ENCODE data around the gene TEP1.
"Not testable (repeated sequence)": the region's sequence is repeated elsewhere in the genome, so short reads cannot be mapped to it uniquely, and the experiment has no call there.

Gene TEP1

DNA sequence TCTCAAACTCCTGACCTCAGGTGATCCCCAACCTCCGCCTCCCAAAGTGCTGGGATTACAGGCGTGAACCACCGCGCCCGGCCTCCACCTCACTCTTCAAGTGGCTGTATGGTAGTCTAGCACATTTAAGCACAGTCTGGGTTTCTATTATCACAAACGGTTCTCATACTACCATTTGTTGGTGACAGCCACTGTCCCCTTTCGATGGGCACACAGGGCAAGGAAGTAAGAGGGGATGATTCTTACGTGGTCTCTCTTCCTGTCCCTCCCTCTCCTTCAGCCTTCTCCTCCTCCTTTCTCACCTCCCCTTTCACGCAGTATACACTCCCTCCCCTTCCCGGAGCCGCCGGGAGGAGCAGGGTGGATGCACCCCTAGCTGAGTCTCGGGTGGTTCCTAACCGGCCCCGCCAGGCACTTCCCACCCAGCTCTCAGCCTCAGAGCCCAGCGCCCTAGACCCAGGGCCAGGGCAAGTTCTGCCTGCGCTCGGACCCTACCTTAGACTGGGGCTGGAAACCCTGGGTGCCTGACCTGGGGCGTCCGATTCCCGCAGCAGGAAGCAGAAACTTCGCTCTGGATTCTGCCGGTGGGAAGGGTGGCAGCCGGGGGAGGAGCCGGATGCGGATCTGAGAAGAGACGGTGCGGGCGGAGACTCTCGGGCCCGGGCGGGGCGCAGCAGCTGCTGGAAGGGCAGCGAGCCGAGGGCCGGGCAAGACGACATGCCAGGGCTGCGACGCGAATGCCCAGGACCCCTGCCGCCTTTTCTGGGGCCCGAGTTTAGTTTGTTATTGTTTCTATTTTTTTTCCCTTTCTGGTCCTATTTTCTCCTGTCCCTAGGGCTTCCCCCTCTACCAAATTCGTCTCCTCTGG, at the start of gene TEP1:
Gene TEP1, minus strand, starts transcription at position 626 of the 868 bp plus-strand sequence. CDS start 5,062 bp downstream, outside the sequence.
- peak; percentile 37 to 46 for DNase-seq (ENCODE audit: low read depth in 2 of 2)

GRCh38 chr14:20461225-20462141, 48.2 kb upstream of the TEP1 start, which contains the start of gene PIP4P1:
TSS of gene PIP4P1 (minus strand) at chr14:20461434. CDS start at chr14:20461325, 109 bp downstream.
- DNase-seq (ENCODE audit: low read depth in 2 of 2), result peak; percentile 92 to 98

DNA sequence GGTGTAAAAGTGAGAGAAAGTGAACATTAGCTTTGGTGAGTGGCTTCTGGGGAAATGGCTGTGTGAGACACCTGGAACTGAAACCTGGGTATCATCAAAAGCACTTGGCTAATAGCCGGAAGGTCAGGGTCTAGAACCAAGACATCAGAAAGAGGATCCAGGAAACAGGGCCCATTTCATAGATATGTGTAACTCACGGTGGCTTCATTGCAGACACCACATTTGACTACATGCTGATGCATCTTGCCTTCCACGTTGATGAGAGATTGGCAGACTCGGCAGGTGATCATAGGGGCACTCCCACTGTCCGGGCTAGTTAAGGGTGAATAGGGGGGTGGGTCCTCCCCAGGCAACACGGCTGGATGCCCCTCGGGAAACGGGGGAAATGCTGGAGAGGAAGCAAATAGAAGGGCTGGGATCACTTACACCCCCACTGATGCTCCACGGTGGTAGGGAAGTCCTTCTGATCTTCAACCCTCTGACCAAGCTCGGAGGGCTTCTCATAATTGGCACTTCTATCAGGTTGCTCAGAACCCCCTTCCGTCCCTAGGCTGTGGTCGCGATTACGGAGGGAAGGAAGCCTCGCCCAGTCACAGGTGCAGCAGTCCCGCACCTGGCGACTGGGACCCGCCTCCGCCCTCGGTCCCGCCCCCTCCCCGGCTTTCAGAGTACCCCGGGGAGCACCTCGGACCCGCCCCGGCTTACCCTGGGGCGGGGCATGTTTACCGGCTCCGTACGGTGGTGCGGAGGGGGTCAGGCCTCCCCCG, 47.3 kb upstream of the TEP1 start:
- peak; percentile 16 to 30 for DNase-seq (ENCODE audit: low read depth in 2 of 2)

- DNase-seq (ENCODE audit: low read depth in 2 of 2), result no peak
These were observed 44.9 kb upstream of the TEP1 start for GRCh38 chr14:20458031-20458789.

DNA sequence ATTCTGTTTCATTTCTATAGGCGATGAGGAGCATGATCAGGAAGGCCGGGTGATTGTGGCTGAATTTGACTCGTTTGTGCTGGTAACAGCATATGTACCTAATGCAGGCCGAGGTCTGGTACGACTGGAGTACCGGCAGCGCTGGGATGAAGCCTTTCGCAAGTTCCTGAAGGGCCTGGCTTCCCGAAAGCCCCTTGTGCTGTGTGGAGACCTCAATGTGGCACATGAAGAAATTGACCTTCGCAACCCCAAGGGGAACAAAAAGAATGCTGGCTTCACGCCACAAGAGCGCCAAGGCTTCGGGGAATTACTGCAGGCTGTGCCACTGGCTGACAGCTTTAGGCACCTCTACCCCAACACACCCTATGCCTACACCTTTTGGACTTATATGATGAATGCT, 43.7 kb upstream of the TEP1 start:
- DNase-seq (ENCODE audit: low read depth in 2 of 2), result no peak

GRCh38 chr14:20455355-20456300, 42.3 kb upstream of the TEP1 start:
- peak in 1 of 2 donors; percentile 19 for DNase-seq (ENCODE audit: low read depth in 2 of 2)

DNA sequence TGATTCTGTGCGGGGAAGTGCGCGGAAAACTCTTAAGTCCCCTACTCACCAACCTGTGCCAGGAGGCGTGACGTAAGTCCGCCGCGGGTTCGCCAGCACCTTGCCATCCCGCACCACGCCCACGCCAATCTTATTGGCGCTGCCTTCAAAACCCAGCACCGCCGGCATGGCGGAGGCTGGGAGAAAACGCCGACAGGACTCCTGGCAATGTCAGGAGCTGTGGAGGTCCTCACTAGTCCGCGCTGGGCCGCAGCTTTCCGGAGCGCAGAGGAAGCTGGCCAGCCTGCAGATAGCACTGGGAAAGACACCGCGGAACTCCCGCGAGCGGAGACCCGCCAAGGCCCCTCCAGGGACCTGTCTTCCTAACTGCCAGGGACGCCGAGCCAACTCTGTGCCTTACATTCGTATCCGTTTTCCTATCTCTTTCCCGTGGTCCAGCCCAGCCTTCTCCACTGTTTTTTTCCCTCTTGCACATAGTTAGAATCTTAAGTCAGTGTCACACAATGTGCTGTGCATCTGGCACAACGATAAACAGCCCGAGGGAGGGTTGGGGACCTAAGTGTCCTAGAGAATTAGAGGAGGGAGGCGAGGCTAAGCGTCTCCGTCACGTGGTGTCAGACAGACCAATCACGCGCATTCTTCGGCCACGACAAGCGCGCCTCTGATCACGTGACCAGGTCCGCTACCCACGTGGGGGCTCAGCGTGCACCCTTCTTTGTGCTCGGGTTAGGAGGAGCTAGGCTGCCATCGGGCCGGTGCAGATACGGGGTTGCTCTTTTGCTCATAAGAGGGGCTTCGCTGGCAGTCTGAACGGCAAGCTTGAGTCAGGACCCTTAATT, 41.4 kb upstream of the TEP1 start, which contains the start of the genes APEX1 and OSGEP:
Gene APEX1, plus strand, starts transcription at position 711 of the 839 bp plus-strand sequence. CDS start 420 bp downstream, outside the sequence.
Gene OSGEP, minus strand, starts transcription at position 297 of the 839 bp plus-strand sequence. Its CDS starts 129 bp downstream, at position 168.
- peak; percentile 93 to 98 for DNase-seq (ENCODE audit: low read depth in 2 of 2)

DNA sequence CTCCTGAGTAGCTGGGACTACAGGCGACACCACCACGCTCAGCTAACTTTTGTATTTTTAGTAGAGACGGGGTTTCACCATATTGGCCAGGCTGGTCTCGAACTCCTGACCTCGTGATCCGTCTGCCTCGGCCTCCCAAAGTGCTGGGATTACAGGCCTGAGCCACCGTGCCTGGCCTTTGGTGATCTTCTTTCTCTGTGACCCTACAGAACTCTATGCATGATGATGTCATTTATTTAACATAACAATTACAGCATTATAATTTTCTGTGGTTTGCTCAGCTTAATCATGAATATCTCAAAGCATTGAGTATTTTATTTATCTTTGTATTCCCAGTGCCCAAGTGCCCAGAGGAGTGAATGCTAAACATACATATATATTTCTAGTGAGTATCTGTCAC, 39.5 kb upstream of the TEP1 start:
- DNase-seq (ENCODE audit: low read depth in 2 of 2), result not testable (repeated sequence)

DNA sequence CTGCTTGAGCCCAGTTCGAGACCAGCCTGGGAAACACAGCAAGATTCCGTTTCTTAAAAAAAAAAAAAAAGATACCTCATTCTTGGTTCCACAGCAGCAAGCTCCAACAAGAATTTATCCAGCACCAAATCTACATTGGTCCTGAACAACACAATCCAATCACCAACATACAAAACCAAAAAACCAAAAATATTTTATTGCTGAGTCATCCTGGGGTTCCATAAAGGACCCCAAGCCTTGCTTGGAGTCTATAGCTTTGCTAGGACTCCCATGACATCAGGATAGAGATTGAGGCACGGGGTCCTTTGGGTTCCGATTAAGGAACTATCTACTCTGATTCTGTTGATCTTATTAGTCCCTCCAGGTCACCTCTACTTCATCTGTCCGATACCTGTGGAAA, 33.6 kb upstream of the TEP1 start:
- no peak for DNase-seq (ENCODE audit: low read depth in 2 of 2)

DNA sequence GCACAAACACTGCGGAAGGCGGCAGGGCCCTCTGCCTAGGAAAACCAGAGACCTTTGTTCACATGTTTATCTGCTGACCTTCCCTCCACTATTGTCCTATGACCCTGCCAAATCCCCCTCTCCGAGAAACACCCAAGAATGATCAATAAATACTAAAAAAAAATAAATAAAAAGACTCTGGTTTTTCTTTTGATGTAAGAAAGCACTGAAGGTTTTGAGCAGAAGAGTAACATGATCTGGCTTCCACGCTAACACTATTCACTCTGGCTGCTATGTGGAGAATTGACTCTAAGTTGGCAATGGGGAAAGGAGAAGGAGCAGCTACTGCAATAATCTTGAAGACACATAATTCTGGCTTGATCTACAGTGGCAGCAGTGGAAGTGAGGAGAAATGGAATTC, 30.3 kb upstream of the TEP1 start:
- DNase-seq (ENCODE audit: low read depth in 2 of 2), result not testable (repeated sequence)

GRCh38 chr14:20441461-20441860, 28.2 kb upstream of the TEP1 start:
- DNase-seq (ENCODE audit: low read depth in 2 of 2), result no peak

- DNase-seq (ENCODE audit: low read depth in 2 of 2), result no peak
These were observed 27.6 kb upstream of the TEP1 start for GRCh38 chr14:20440882-20441281.

GRCh38 chr14:20440465-20440864, 27.2 kb upstream of the TEP1 start:
- no peak for DNase-seq (ENCODE audit: low read depth in 2 of 2)

DNA sequence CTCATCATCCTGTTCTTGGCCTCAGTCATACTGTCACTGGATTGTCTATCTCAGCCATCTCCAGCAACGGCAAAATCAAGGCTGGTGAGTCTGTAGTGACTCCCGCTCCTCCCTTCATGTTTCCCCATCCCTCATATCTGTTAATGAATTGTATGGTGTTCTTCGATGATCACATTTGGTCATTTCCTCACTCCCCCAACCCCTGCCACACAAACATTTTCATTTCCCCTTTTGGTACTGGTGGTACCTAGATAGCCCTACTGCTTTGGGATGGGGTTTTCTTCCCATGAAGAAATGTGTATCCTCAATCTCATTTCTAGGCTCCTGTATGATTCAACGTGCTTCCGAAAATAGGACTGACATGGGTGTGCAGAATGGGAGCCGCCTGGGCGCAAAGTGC, 25.4 kb upstream of the TEP1 start:
- DNase-seq (ENCODE audit: low read depth in 2 of 2), result no peak

GRCh38 chr14:20436363-20436755, 23.1 kb upstream of the TEP1 start:
- DNase-seq (ENCODE audit: low read depth in 2 of 2), result no peak

DNA sequence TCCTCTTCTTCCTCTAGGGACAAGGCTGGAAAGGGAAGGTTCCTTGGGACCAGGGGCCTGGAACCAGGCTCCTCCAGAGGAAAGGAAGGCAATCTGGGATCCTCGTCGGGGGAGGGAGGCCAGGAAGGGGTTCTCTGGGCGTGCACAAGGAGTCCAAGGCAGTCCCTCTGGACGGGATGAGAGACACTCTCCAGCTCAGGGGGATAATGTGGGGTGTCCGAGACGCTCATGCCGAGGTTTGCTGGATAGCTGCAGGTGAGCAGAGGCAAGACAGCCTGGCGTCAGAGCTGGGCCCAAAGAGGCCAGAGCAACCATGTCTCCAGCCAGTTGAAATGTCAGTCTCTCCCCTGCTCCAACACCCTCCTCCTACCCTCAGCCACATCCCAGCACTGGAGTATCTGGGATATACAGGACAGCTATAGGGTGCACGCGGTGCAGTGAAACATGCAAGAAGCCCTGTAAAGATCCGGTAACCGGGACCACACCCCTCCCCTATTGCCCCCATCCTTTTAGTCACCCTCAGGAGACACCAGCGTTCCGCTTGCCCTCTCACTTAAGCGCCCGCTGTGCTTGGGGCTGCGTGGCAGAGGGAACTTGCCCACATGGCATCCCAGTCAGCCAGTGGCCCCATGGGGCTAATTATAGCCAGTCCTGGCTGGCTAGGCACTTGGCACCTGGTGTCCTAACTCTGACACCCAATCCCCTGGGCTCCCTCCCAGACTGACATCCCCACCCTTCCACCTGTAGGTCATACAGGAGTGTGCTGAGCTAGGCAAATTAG, 22.5 kb upstream of the TEP1 start, which contains the start of gene KLHL33:
Gene KLHL33, minus strand, starts transcription at position 585 of the 781 bp plus-strand sequence. Its CDS starts 355 bp downstream, at position 230.
- DNase-seq (ENCODE audit: low read depth in 2 of 2), result no peak
